ENCODE results near the gene AGA. TPM values are rescaled to one million over a fixed set of nuclear protein-coding genes. Genes with fewer than 3 reads are reported as not detected.

Gene AGA
- total and polyA plus RNA-seq, 2 of the 13 experiments (the other 11 are each of a cell fraction or from before 2014, with no cell fraction given): 21.9 to 22.3 TPM

- TF ChIP-seq BRF2 (CRISPR knock-in tag; IDR thresholded peaks at IDR 0.05): no peak
- TF ChIP-seq ZNF576 (CRISPR knock-in tag; IDR thresholded peaks at IDR 0.05): no peak
- TF ChIP-seq NFYB (CRISPR knock-in tag; IDR thresholded peaks at IDR 0.05): no peak
- TF ChIP-seq SP1 (IDR thresholded peaks at IDR 0.05): no peak
- TF ChIP-seq SP1 (CRISPR knock-in tag; IDR thresholded peaks at IDR 0.05): no peak
- TF ChIP-seq MIXL1 (CRISPR knock-in tag; IDR thresholded peaks at IDR 0.05): 0 out of 2 replicates have a peak, but pooled peaks have one; percentile 31
- no peak for TF ChIP-seq ZNF274 (CRISPR knock-in tag; IDR thresholded peaks at IDR 0.05)
- TF ChIP-seq PBX2 (CRISPR knock-in tag; IDR thresholded peaks at IDR 0.05): no peak
- no peak for TF ChIP-seq ZNF460 (CRISPR knock-in tag; IDR thresholded peaks at IDR 0.05; ENCODE audit: borderline replicate concordance)
- no peak for TF ChIP-seq FOXP1 (IDR thresholded peaks at IDR 0.05)
- peak; percentile 80 for TF ChIP-seq FOXP1 (CRISPR knock-in tag; IDR thresholded peaks at IDR 0.05)
- TF ChIP-seq RBM22 (optimal IDR thresholded peaks at IDR 0.05; ENCODE audit: low read length): no peak
- no peak for TF ChIP-seq ZNF24 (IDR thresholded peaks at IDR 0.05)
- no peak for TF ChIP-seq ZNF550 (CRISPR knock-in tag; IDR thresholded peaks at IDR 0.05; ENCODE audit: borderline replicate concordance)
- no peak for TF ChIP-seq HDAC6 (IDR thresholded peaks at IDR 0.05; ENCODE audit: low read depth, low read length)
- TF ChIP-seq PTBP1 (IDR thresholded peaks at IDR 0.05; ENCODE audit: low read depth, low read length, poor library complexity, severe bottlenecking): no peak
- no peak for TF ChIP-seq TOE1 (CRISPR knock-in tag; IDR thresholded peaks at IDR 0.05)
- TF ChIP-seq HOXA3 (CRISPR knock-in tag; IDR thresholded peaks at IDR 0.05): no peak
- no peak for TF ChIP-seq TEAD3 (CRISPR knock-in tag; optimal IDR thresholded peaks at IDR 0.05; ENCODE audit: borderline replicate concordance)
- no peak for TF ChIP-seq ZZZ3 (CRISPR knock-in tag; IDR thresholded peaks at IDR 0.05; ENCODE audit: borderline replicate concordance)
- TF ChIP-seq TIGD3 (CRISPR knock-in tag; IDR thresholded peaks at IDR 0.05; ENCODE audit: borderline replicate concordance): no peak
- TF ChIP-seq ARNT2 (CRISPR knock-in tag; IDR thresholded peaks at IDR 0.05; ENCODE audit: low read depth): no peak
- TF ChIP-seq ZNF749 (CRISPR knock-in tag; IDR thresholded peaks at IDR 0.05; ENCODE audit: borderline replicate concordance): no peak
- TF ChIP-seq ATF7 (IDR thresholded peaks at IDR 0.05): no peak
- TF ChIP-seq ATF7 (CRISPR knock-in tag; IDR thresholded peaks at IDR 0.05): no peak
- no peak for TF ChIP-seq ZSCAN30 (CRISPR knock-in tag; IDR thresholded peaks at IDR 0.05)
- TF ChIP-seq NFIC (IDR thresholded peaks at IDR 0.05; ENCODE audit: low read length): peak; percentile 56; the same call in 1 of the 2 replicates
- TF ChIP-seq ZNF75D (CRISPR knock-in tag; IDR thresholded peaks at IDR 0.05; ENCODE audit: borderline replicate concordance): no peak
- no peak for TF ChIP-seq ZNF275 (CRISPR knock-in tag; IDR thresholded peaks at IDR 0.05; ENCODE audit: borderline replicate concordance)
- TF ChIP-seq RELA (CRISPR knock-in tag; IDR thresholded peaks at IDR 0.05): no peak
- TF ChIP-seq PAWR (CRISPR knock-in tag; IDR thresholded peaks at IDR 0.05; ENCODE audit: borderline replicate concordance): no peak
These were observed 50.3 kb downstream of the AGA start (continued) for GRCh38 chr4:177391953-177392352.

Measured in HepG2 (cell line).